H1 (cell line): ENCODE data around the gene PPIB. TPM values are rescaled to one million over a fixed set of nuclear protein-coding genes. Genes with fewer than 3 reads are reported as not detected.
A peak's percentile ranks its signal among the peaks of the same experiment; 100 is the strongest.

Experiments
- CTCF ChIA-PET: fragments of 300-600 bp; sonication (Branson Sonifier 250); formaldehyde crosslinking; loops from one replicate; lab custom pipeline; 2021; ENCODE audit not compliant: partially characterized antibody; lab: Charles Lee
- POLR2A ChIA-PET: fragments of 300-600 bp; sonication (Branson Sonifier 250); formaldehyde crosslinking; loops from one replicate; lab custom pipeline; 2021; ENCODE audit warnings: inconsistent platforms; ENCODE audit not compliant: partially characterized antibody; lab: Charles Lee
- DNase-seq, 2 experiments: peaks; one replicate each; pipeline versions ENCODE4 v3.0.0 to v3.0.0-alpha.2; 2010 to 2022; ENCODE audit warnings: low spot score in 2 of 2, low read depth in 1 of 2, mixed read lengths in 1 of 2
- FAIRE-seq: peaks from 2 replicates; lab custom pipeline; 2011; peaks lifted over from hg19 to GRCh38; lab: Jason Lieb, UNC
- H2AFZ ChIP-seq: 2 replicates; pipeline ENCODE4 v1.8.1; 2012; ENCODE audit warnings: low read length, inconsistent platforms
- H2AK5ac ChIP-seq: 2 replicates; pipeline ENCODE4 v1.6.1; 2013; ENCODE audit warnings: low read depth, low read length
- H2BK120ac ChIP-seq: replicated peaks from 2 replicates; pipeline ENCODE3; 2013; ENCODE audit warnings: low read depth, low read length, inconsistent platforms
- H2BK12ac ChIP-seq: 2 replicates; pipeline ENCODE4 v1.6.1; 2013; ENCODE audit warnings: low read depth, low read length
- H2BK15ac ChIP-seq: 2 replicates; pipeline ENCODE4 v1.6.1; 2013; ENCODE audit warnings: low read length
- H2BK20ac ChIP-seq: 2 replicates; pipeline ENCODE4 v1.6.1; 2013; ENCODE audit warnings: low read length
- H2BK5ac ChIP-seq: 2 replicates; pipeline ENCODE4 v1.6.1; 2013; ENCODE audit warnings: low read depth, low read length
- H3K14ac ChIP-seq: 2 replicates; pipeline ENCODE4 v1.6.1; 2013; ENCODE audit warnings: inconsistent platforms; ENCODE audit not compliant: insufficient read length
- H3K18ac ChIP-seq: 2 replicates; pipeline ENCODE4 v1.6.1; 2013; ENCODE audit warnings: low read length; ENCODE audit errors: extremely low read depth
- H3K23ac ChIP-seq: 2 replicates; pipeline ENCODE4 v1.6.1; 2013; ENCODE audit warnings: inconsistent platforms; ENCODE audit not compliant: insufficient read length
- H3K23me2 ChIP-seq: 2 replicates; pipeline ENCODE4 v1.6.1; 2013; ENCODE audit warnings: low read depth, low read length
- H3K27ac ChIP-seq: 2 replicates; pipeline ENCODE4 v1.6.1; 2011; ENCODE audit warnings: low read depth, low read length, inconsistent platforms
- H3K27me3 ChIP-seq, 4 experiments: replicated peaks in 1 of 4; 1 replicate in 1 of 4; 2 replicates in 3 of 4; pipeline versions ENCODE4 v1.6.1 to v1.8.1; 2011 to 2013; ENCODE audit warnings: low read length in 3 of 4, mild to moderate bottlenecking in 3 of 4, inconsistent platforms in 2 of 4, mixed read lengths in 2 of 4, moderate library complexity in 1 of 4; ENCODE audit not compliant: control insufficient read depth in 3 of 4, insufficient read depth in 3 of 4; ENCODE audit errors: extremely low read depth in 1 of 4
- H3K36me3 ChIP-seq, 4 experiments: 2 replicates each; pipeline versions ENCODE4 v1.6.1 to v1.8.1; 2011 to 2013; ENCODE audit warnings: mild to moderate bottlenecking in 4 of 4, low read length in 3 of 4, moderate library complexity in 2 of 4, control low read depth in 1 of 4, inconsistent platforms in 1 of 4; ENCODE audit not compliant: insufficient read depth in 4 of 4, control insufficient read depth in 2 of 4
- H3K4ac ChIP-seq: replicated peaks from 2 replicates; pipeline ENCODE3; 2013; ENCODE audit warnings: low read length, low read depth, mixed read lengths, inconsistent platforms; ENCODE audit not compliant: insufficient read length
- H3K4me1 ChIP-seq, 4 experiments: replicated peaks in 1 of 4; 1 replicate in 1 of 4; 2 replicates in 3 of 4; pipeline versions ENCODE4 v1.6.1 to v1.8.1; 2011 to 2013; ENCODE audit warnings: low read length in 3 of 4, inconsistent platforms in 2 of 4, mixed read lengths in 1 of 4; ENCODE audit not compliant: insufficient read depth in 4 of 4, control insufficient read depth in 3 of 4
- H3K4me2 ChIP-seq, 2 experiments: 2 replicates each; pipeline versions ENCODE4 v1.6.1 to v1.8.1; 2011 to 2013; ENCODE audit warnings: low read depth in 2 of 2, low read length in 2 of 2, control low read depth in 1 of 2, inconsistent platforms in 1 of 2, mild to moderate bottlenecking in 1 of 2; ENCODE audit not compliant: insufficient read depth in 1 of 2
- H3K4me3 ChIP-seq, 4 experiments: fragments of 200-600, 300-600 bp in 1 of 4; sonication (generic), shearing (Covaris generic), sonication (Bioruptor Twin) in 1 of 4; 2 replicates each; pipeline versions ENCODE4 v1.5.1 to v1.8.1; 2011 to 2016; ENCODE audit warnings: low read length in 4 of 4, low read depth in 3 of 4, control low read depth in 2 of 4, inconsistent platforms in 2 of 4, mild to moderate bottlenecking in 2 of 4, mixed read lengths in 1 of 4, moderate library complexity in 1 of 4; ENCODE audit not compliant: insufficient read depth in 2 of 4; ENCODE audit errors: extremely low read depth in 1 of 4
- H3K56ac ChIP-seq: replicated peaks from 2 replicates; pipeline ENCODE3; 2013; ENCODE audit warnings: low read depth, mild to moderate bottlenecking, mixed read lengths, low read length, inconsistent platforms; ENCODE audit not compliant: insufficient read length
- H3K79me1 ChIP-seq: 2 replicates; pipeline ENCODE4 v1.6.1; 2013; ENCODE audit warnings: low read depth, low read length, control low read depth
- H3K79me2 ChIP-seq, 2 experiments: 2 replicates each; pipeline versions ENCODE4 v1.6.1 to v1.8.1; 2012 to 2013; ENCODE audit warnings: low read length in 2 of 2, mild to moderate bottlenecking in 2 of 2, inconsistent platforms in 1 of 2; ENCODE audit not compliant: insufficient read depth in 2 of 2, control insufficient read depth in 1 of 2
- H3K9ac ChIP-seq, 4 experiments: replicated peaks in 1 of 4; 1 replicate in 1 of 4; 2 replicates in 3 of 4; pipeline versions ENCODE4 v1.6.1 to v1.8.1; 2011 to 2013; ENCODE audit warnings: low read depth in 3 of 4, low read length in 3 of 4, control low read depth in 2 of 4, mild to moderate bottlenecking in 2 of 4, moderate library complexity in 2 of 4, inconsistent platforms in 1 of 4; ENCODE audit errors: extremely low read depth in 1 of 4
- H3K9me3 ChIP-seq, 2 experiments: 2 replicates each; pipeline versions ENCODE4 v1.6.1 to v1.8.1; 2012 to 2013; ENCODE audit warnings: mild to moderate bottlenecking in 2 of 2, moderate library complexity in 2 of 2, control low read depth in 1 of 2, inconsistent platforms in 1 of 2, low read depth in 1 of 2, low read length in 1 of 2, mixed read lengths in 1 of 2; ENCODE audit not compliant: insufficient read depth in 2 of 2
- H4K20me1 ChIP-seq, 2 experiments: replicated peaks in 1 of 2; 2 replicates each; pipeline versions ENCODE3 to v1.8.1; 2011 to 2013; ENCODE audit warnings: inconsistent platforms in 2 of 2, low read length in 2 of 2, mild to moderate bottlenecking in 1 of 2; ENCODE audit not compliant: insufficient read depth in 2 of 2, control insufficient read depth in 1 of 2
- H4K5ac ChIP-seq: 2 replicates; pipeline ENCODE4 v1.6.1; 2013; ENCODE audit warnings: low read length, low read depth, mixed read lengths, inconsistent platforms; ENCODE audit not compliant: insufficient read length
- H4K8ac ChIP-seq: 2 replicates; pipeline ENCODE4 v1.8.0; 2013; ENCODE audit warnings: mild to moderate bottlenecking, moderate library complexity, low read length, inconsistent platforms; ENCODE audit not compliant: insufficient read depth; ENCODE audit errors: extremely low read depth
- H4K91ac ChIP-seq: replicated peaks from 2 replicates; pipeline ENCODE3; 2013; ENCODE audit warnings: low read length, mixed read lengths, inconsistent platforms; ENCODE audit not compliant: insufficient read length
- CEBPB ChIP-seq: IDR thresholded peaks from 2 replicates; pipeline ENCODE4 v1.6.1; 2012; ENCODE audit warnings: low read depth, low read length
- KDM4A ChIP-seq: IDR thresholded peaks from one replicate; pipeline ENCODE4 v1.7.1; 2012; ENCODE audit warnings: low read depth, mild to moderate bottlenecking, moderate library complexity, low read length, inconsistent platforms; ENCODE audit not compliant: severe bottlenecking
- MAFK ChIP-seq: IDR thresholded peaks from 2 replicates; pipeline ENCODE4 v1.6.1; 2012; ENCODE audit warnings: low read depth, mild to moderate bottlenecking, improper control_type of control experiment, low read length
- MAX ChIP-seq: IDR thresholded peaks from 2 replicates; pipeline ENCODE4 v1.6.1; 2012; ENCODE audit warnings: inconsistent platforms
- WGBS, 2 experiments: shearing (Covaris generic) in 1 of 2; methylation state at CpG; one replicate each; pipeline versions ENCODE4 v1.1.6 to v1.1.7; 2013 to 2015; ENCODE audit warnings: low lambda C conversion rate in 2 of 2, mixed read lengths in 2 of 2, inconsistent platforms in 1 of 2, low coverage in 1 of 2, missing lambda C conversion rate in 1 of 2; ENCODE audit not compliant: insufficient replicate concordance in 2 of 2, insufficient coverage in 1 of 2, insufficient read length in 1 of 2; ENCODE audit errors: extremely low coverage in 1 of 2, missing lambda C conversion rate in 1 of 2; 5-methylcytosine and 5-hydroxymethylcytosine counted together
- polyA plus RNA-seq, 7 experiments: library from polyadenylated mRNA; depleted of rRNA in 3 of 7; stranded (reverse) in 5 of 7; unstranded in 2 of 7; fragments of >200 nt in 5 of 7; fragments of 200-250 nt in 2 of 7; gene quantifications; 1 replicate in 5 of 7; 2 replicates in 1 of 7; 4 replicates in 1 of 7; pipeline versions ENCODE4 v1.2.1 to v1.2.3, GENCODE V29; 2011 to 2013; ENCODE audit warnings: missing spikeins in 2 of 7, mixed read lengths in 2 of 7
- total RNA-seq: library from RNA; stranded (reverse); fragmentation: NEBNext Ultra II Directional; extraction: Animal tissue kit (Norgen Biotek cat#: 25700); gene quantifications from 2 replicates; pipeline ENCODE4 v1.2.1, GENCODE V29; 2021

The PPIB gene
- total and polyA plus RNA-seq, 2 of the 8 experiments (the other 6 are each of a cell fraction or from before 2014, with no cell fraction given), result 558 to 579 TPM

GRCh38 chr15:64163659-64164362 is 989 bp upstream of the PPIB start:
- Histone ChIP-seq H3K4me3 (peak overlapping the region; percentile 19 to 88 (median 38); a peak in 5 of 8 replicates), H3K27ac (no peak overlapping the region)
- TF ChIP-seq MAX (no peak), CEBPB (peak; percentile 43; the same call in 1 of the 2 replicates), KDM4A (no peak), MAFK (no peak)
- TF ChIP-seq, all 59 proteins: peak for 1
- Histone ChIP-seq H3K79me2 (peaks cover 0 to 9% of the 10 kb centered on the region in 2 experiments; a peak in 2 of 4 replicates), H3K4me2 (peak overlapping the region; percentile 74 to 81), H3K18ac (no peak overlapping the region), H3K36me3 (peaks cover 11 to 20% (median 16%) of the 10 kb centered on the region in 4 experiments), H4K5ac (no peak overlapping the region), H3K79me1 (no peaks in the 10 kb centered on the region), H4K20me1 (peaks cover 0 to 7% of the 10 kb centered on the region in 2 experiments), H2BK12ac (no peak overlapping the region), H3K27me3 (no peaks in the 10 kb centered on the region), H3K23me2 (peaks cover 3% of the 10 kb centered on the region; the same call in 1 of the 2 replicates), H2BK5ac (no peak overlapping the region), H2BK120ac (no peak overlapping the region), H3K56ac (no peak overlapping the region), H3K14ac (no peak overlapping the region), H4K91ac (no peak overlapping the region), H3K9ac (no peak overlapping the region), H2AK5ac (no peak overlapping the region), H3K23ac (no peak overlapping the region), H3K4me1 (peaks cover 0 to 13% (median 5%) of the 10 kb centered on the region in 4 experiments), H3K4ac (no peak overlapping the region), H4K8ac (no peak overlapping the region), H3K9me3 (no peaks in the 10 kb centered on the region), H2BK20ac (no peak overlapping the region), H2BK15ac (no peak overlapping the region), H2AFZ (peak overlapping the region; percentile 96)
- WGBS, 2 experiments, result 72% methylated on average over 14 of the region's 14 CpGs; no CpG with 5 or more reads in 1 of the 2 experiments
- FAIRE-seq, result no peak
- DNase-seq, result no peak
- CTCF ChIA-PET, result interaction anchor here (0.6 to 3.3 kb wide), 11 partner anchors 8 to 884 kb away, joined by 3 to 23 read pairs (median 3); partner anchors contain the start of genes SNX22 and TRIP4
- POLR2A ChIA-PET, result interaction anchor here (0.8 to 3.5 kb wide), 9 partner anchors 8 to 525 kb away, joined by 3 to 34 read pairs (median 3); partner anchors contain the start of gene PCLAF
